ENCODE results near the gene NOP16.

NOP16 gene, protein sequence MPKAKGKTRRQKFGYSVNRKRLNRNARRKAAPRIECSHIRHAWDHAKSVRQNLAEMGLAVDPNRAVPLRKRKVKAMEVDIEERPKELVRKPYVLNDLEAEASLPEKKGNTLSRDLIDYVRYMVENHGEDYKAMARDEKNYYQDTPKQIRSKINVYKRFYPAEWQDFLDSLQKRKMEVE

DNA sequence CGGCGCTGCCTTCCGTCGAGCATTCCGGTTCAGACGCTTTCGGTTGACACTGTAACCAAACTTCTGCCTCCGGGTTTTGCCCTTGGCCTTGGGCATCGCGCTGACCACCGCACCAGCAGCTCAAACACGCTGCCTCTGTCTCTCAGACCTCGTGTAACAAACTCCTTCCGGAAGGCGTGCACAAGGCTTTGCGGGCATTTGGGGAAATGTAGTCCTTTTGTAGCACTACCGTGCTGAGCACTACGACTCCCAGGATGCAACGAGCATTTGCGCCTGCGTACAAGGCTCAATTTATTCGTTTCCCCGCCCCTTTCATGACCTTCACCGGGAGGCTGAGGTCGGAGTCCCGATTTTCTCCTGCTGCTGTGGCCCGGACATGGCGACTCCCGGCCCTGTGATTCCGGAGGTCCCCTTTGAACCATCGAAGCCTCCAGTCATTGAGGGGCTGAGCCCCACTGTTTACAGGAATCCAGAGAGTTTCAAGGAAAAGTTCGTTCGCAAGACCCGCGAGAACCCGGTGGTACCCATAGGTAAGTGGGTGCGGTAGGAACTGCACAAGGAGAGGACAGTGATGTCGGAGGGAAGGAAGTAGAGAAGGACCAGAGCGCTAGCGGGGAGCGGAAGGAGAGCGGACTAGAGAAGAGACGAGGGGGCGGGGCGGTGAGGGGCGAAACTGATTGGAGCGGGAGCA lies at the start of gene NOP16, which contains the start of gene HIGD2A:
Gene NOP16, minus strand, starts transcription at position 155 of the 691 bp plus-strand sequence. Its CDS starts 59 bp downstream, at position 96.
Gene HIGD2A, plus strand, starts transcription at position 308 of the 691 bp plus-strand sequence. Its CDS starts 69 bp downstream, at position 377.
- peak; percentile 97 for DNase-seq (ENCODE audit: low spot score)

DNA sequence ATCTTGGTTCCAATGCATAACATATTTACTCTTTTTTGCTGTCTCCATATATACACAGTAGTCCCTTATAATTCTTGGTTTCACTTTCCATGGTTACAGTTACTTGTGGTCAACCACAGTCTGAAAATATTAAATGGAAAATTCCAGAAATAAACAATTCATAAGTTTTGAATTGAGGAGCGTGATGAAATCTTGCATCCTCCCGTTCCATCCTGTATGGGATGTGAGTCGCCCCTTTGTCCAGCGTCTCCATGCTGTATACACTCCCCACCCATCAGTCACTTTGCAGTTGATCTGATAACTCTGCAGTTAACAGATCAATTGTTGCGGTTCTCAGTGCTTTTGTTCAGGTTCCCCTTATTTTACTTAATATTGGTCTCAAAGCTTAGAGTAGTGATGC lies 48.3 kb upstream of the NOP16 start:
- no peak for DNase-seq (ENCODE audit: low spot score)

DNA sequence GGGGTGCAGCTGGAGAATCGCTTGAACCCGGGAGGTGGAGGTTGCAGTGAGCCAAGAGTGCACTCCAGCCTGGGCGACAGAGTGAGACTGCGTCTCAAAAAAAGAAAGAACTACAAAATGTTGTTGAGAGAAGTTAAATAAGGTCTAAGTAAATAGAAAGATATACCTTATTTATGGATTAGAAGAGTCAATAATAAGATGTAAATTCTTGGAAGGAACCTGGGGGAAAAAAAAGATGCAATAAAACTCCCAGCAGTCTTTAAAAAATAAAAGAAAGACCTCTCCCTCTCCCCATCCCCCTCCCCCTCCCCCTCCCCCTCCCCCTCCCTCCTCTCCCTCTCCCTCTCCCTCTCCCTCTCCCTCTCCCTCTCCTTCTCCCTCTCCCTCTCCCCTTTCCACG lies 44.3 kb upstream of the NOP16 start:
- DNase-seq (ENCODE audit: low spot score): no peak

DNA sequence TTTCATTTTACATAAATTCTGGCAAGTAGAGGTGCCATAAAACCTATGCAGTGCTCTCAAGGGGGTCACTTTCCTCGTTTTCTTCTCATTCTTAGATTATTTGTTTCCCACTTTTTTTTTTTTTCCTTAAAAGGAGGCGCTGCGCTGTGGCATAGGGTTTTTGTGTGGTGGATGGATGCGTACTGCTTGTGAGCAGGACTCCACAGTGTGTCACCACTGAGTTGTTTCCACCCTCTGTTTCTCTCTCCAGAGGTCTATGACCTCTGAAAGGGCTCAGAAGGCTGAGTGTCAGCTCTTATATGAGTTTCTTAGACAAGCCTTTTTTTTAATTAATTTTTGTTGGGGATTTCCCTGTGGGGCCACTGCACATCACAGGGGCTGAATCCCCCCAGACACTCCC lies 41.6 kb upstream of the NOP16 start:
- no peak for DNase-seq (ENCODE audit: low spot score)

DNA sequence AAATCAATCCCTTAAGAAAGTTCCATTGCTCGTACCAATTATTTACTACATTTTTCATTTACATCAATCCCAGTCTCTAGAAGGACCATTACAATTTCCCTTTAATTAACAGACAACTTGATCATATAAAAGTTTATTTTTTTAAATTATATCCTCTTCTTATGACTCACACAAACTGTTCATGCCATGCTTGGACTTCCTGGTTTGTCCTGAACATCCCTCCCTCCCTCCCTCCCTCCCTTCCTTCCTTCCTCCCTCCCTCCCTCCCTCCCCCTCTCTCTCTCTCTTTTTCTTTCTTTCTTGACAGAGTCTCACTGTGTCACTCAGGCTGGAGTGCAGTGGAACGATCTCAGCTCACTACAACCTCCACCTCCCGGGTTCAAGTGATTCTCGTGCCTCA lies 39.6 kb upstream of the NOP16 start:
- no peak for DNase-seq (ENCODE audit: low spot score)

DNA sequence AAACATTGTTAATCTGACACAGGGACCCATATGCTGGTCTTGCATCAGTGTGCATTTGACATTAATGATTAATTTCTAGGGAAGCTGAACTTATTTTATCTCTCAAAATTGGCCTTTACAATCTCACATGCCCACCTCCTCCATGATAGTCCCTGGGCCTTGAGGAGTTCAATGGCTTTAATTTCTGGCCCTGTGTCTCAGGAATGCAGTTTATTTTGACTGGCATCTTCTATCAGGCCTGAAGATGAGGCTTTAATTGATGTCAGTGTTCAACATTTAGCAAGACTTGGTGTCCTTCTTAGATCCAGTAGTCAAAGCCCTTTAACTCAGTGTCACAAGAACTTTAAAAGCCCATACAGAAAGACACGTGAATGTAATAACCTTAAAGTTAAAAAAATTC lies 38.5 kb upstream of the NOP16 start:
- no peak for DNase-seq (ENCODE audit: low spot score)

DNA sequence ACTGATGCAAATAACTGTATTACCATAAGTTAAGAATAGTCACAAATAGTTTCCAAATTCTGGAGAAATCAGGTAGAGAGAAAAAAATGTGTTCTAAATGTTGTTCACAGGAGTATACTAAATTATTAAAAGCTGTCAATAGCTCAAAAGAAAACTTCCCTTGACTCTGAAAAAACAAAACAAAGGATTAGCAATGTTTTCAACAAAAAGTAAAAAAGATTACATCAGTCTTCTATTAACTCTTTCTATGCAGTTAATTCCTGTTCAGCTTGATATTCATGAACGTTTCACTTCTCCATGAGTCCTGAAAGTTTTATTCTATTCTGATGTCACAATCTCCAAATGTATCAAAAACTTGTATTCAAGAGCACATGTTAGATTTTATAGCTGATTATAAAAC lies 37.4 kb upstream of the NOP16 start:
- DNase-seq (ENCODE audit: low spot score): no peak

DNA sequence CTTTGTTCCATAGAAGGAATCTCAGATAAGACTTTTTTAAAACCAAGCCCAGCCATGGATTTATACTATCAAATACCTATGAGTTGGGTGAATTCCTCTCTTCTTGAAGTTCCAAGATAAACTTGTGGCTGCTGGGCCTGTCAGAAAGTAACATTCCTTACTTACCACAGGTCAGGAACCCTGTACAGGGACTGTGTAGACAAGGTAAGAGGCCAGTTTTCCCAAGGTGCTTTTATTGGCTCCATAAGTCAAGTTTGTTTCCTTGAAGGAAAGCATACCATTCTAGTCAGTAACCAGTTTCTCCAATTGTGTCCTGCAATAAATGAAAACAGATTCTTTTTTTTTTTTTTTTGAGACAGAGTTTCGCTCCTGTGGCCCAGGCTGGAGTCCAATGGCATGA lies 36.7 kb upstream of the NOP16 start:
- no peak for DNase-seq (ENCODE audit: low spot score)

DNA sequence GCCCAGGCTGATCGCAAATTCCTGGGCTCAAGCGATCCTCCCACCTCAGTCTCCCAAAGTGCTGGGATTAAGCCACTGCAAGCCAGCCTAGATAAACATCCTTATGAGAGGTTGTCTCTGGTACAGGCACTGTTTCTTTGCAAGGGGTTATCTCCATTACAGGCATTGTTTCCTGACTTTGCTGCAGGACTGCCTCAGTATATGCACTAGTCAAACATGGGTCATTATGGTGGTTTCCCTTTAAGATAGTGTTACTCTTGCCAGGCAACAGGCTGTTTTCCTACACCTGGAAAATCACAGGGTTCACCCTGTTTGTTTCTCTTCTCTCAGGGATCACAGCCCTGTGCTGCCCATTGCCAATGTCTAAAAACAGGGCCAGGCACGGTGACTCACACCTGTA lies 35.8 kb upstream of the NOP16 start:
- DNase-seq (ENCODE audit: low spot score): no peak

DNA sequence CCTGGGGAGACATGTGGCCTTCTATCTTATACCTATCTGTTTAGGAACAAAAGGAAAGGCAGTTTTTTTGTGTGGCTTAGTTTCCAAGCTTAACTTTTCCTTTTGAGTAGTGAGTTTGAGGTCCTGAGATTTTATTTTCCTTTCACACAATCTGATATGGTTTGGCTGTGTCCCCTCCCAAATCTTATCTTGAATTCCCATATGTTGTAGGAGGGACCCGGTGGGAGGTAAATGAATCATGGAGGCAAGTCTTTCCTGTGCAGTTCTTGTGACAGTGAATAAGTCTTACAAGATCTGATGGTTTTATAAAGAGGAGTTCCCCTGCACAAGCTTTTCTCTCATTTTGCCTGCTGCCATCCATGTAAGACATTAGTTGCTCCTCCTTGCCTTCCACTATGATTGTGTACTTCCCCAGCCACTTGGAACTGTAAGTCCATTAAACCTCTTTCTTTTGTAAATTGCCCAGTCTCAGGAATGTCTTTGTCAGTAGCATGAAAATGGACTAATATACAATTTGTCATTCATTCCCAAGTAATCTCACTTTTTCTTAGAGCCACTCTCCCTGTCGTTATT lies 32.7 kb upstream of the NOP16 start:
- no peak for DNase-seq (ENCODE audit: low spot score)

DNA sequence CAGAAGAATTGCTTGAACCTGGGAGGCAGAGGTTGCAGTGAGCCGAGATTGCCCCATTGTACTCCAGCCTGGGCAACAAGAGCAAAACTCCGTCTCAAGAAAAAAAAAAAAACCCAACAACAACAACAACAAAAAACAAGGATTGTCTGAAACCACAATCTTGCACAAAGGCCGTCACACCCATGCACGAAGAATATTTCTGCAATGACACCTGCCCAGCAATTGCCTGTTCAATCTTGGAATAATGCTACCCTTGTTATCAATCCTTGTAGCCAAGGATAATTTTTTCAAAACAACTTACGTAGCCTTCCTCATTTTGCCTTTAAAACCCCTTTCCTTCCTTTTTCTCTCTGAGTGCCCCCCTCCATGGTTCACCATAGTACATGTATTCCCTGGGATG lies 31.7 kb upstream of the NOP16 start:
- no peak for DNase-seq (ENCODE audit: low spot score)

DNA sequence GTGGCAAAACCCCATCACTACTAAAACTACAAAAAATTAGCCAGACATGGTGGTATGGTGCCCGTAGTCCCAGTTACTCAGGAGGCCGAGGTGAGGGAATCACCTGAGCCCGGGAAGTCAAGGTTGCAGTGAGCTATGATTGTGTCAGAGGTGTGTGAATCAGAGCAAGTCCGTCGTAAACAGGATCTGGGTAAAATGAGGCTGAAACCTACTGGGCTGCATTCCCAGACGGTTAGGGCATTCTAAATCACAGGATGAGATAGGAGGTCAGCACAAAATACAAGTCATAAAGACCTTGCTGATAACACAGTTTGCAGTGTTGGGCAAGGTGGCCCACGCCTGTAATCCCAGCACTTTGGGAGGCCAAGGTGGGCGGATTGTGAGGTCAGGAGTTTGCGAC lies 29.9 kb upstream of the NOP16 start:
- DNase-seq (ENCODE audit: low spot score): no peak

DNA sequence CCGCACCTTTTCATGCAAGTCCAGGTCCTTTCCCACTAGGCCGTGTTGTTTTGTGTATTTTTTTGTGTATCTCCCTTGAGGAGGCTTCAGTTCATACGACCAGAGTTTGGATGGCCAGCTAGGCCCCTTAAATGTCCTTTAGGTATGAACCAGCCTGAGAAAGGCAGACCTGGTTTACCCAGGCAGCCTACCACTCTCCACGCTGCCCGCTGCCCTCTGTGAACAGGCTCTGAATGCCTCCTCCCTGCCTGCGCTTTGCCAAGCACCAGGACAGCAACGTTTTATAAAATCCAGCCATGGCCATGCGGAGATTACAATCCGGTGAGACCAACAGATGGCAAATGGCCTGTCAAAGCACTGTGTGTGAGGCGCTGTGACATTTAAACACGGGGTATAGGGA lies 28.6 kb upstream of the NOP16 start:
- no peak for DNase-seq (ENCODE audit: low spot score)

DNA sequence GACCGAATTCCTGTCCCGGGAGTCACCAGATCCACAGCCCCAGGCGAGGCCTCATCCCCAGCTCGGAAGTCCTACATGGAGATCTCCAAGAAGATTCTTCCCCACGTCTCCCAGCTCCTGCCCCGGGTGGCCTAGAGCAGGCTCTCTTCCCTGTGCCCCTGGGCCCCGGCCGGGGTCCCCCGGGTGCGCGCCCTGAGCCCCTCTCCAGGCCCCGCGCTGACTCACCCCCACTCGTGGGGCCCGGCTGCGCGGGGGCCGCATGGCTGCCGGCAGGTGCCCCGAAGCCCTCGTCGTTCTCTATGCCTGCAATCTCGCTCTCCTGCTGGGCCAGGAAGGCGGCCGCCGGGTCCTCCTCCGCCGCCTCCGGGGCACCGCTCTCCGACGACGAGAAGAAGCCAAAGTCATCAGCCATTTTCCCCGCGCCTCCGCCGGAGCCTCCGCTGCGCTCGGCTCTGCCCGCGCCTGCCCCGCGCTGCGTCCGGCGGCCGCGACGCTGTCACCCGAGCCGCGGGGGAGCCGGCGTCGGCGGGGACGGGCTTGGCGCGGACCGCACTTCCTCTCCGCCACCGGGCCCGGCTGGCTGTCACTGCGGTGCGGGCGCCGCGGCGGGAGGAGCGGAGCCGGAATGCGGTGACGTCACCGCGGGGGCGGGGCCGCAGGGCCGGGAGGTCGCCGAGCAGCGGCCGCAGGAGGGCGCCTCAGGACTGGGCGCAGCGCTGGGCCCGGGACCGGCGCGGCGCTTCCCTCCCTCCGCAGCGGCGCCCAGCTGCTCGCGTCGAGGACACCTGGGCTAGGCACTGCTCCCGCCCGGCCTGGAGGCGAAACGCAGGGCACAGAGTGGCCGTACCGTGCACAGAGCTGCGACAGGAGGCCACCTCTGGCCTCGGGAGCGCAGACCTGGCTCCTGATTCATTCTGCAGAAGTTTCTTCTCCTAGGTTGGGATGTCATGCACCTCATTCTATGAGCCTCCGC lies 27.8 kb upstream of the NOP16 start, which contains the start of gene CLTB:
Gene CLTB, minus strand, starts transcription at position 588 of the 973 bp plus-strand sequence. Its CDS starts 176 bp downstream, at position 412.
- DNase-seq (ENCODE audit: low spot score): peak; percentile 93

DNA sequence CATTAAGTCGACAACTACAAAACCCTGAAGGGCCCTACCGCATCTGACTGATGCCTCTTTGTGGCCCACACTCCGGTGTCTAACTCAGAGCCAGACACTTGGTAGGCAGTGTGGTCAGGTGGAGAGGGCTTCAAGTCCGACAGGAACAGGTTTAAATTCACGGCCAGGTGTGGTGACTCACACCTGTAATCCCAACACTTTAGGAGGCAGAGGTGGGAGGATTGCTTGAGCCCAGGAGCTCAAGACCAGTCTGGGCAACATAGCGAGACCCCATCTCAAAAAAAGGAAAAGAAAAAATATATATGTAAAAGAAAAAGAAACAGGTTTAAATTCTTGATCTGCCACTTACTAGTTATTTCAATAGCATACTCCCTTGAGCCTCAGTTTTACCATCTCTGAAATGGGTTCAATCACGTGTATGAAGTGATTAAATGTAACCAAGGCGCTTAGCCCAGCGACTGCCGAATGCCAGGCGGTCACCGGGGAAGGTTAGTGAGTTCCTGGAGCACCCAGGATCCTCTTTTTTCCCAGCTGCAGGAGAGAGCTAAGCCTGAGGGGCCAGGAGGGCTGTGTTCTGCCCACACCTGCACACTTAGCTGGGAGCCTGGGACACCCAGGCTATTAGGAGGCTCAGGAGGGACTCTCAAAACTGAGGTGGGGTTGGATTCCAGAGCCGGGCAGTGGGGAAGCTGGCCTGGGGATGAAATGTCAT lies 27.0 kb upstream of the NOP16 start:
- DNase-seq (ENCODE audit: low spot score): no peak

DNA sequence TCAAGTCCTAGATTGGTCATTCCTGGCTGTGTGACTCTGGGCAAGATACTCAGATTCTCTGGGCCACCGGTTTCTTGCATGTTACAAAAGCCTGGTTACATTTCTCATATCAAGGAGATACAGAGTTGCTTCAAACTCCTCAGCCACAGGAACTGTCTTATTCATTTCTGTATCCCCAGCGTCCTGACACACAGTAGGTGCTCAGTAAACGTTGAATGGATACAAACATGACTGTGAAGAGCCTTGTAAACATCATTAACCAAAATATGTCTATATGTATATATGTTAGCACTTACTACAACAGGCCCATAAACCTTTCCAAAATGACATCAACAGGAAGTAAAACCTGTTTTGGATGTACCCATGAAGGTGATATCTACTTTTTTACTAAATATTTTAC lies 26.3 kb upstream of the NOP16 start:
- no peak for DNase-seq (ENCODE audit: low spot score)

DNA sequence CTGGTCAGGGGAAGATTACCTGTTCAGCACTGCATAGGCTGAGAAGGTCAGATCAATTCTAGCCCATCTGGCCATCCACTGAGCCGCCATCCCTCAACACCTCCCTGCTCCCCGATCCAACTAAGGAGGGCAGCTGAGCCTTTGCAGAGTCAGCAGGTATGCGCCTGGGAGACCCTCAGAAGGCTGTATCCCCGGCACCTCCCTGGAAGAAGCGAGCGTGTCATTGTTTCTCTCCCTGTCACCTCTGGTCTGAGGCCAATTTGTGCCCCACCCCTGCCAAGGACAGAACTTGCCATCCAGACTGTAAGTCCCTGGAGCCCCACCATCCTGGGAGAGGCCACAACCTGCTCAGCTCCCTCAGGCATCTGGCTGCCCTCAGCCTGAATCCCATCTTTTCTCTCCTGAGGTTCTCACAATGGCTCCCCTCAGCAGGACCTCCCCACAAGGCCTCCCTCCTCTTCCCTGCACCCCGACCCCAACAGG lies 25.4 kb upstream of the NOP16 start:
- no peak for DNase-seq (ENCODE audit: low spot score)

DNA sequence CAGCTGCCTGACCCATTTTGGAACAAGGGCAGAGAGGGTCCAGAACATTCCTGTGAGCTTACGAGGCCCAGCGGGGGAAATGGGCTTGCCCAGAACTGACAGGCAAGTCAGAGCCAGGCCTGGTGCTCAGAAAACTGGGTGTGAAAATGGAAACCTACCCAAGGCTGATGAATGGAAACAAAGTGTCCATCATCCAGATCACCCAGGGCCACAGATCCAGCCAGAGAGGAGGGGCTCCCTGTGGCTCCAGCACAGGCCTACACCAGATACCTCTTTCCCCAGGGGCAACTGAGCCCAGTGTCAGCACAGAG lies 24.8 kb upstream of the NOP16 start:
- DNase-seq (ENCODE audit: low spot score): no peak

DNA sequence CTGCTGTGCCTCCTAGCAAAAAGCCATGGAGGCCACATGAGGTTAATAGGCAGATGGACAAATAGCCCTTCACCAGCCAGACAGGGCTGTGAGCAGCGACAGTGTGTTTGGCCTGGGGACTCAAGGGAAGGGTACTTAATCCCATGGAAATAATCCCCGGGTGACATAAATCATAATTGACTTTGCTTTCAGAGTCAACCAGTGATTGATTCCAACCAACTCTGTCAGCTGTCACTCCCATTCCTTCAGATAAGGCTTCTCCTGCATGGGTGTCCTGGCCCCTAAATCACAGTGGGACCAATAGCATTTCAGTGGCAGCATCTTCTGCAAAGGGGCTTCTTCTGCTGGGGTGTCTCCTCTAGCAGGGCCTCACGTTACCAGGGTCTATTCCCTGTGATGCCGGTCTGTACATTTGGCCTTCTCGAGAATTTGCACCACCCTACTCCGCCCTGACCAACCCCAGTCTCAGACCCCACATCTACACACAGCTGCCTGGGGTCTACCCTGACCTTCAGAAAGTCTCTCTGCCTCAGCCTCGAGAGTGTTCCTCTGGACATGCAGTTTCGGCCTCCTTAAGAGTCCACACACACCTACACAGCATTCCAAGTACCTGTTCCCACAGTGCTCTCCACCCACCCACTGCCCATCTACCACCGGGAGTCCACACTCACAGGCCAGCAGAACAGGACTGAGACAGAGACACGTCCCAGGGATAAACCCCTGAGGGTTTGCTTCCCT lies 24.3 kb upstream of the NOP16 start:
- DNase-seq (ENCODE audit: low spot score): no peak

DNA sequence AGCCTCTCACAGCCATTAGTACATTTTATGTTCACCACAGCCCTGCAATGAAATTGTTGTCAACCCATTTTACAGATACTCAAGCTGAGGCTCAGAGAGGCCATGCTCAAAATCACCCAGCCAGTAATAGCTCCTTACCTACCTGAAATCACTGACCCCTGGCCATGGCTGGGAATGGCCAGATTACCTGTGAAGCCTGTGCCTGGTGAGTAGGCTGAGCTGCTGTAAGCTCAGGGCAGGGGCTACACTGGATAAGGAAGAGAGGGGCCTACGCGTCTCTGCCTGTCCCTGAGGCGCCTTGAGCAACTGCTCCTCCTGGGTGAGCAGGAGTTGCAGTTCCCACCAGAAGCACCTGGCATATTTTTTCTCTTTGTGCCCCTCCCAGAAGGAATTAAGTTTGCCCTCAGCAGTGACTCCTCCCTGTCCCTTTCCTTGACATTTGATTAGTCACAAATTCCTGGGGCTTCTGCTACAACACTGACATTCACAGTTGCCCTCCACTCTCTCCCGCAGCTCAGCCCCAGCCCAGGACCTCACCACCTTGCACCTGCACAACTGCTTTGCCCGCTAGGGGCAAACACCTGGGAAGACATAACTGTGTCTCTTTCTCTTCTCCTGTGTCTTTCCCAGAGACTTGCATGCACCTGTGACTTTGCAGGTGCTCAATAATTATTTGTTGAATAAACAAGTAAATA lies 22.2 kb upstream of the NOP16 start:
- no peak for DNase-seq (ENCODE audit: low spot score)

Measured in ecto neural progenitor cell (in vitro differentiated cells).